Pancreas (tissue), 10 donors: ENCODE data around the gene WDR49. TPM values are rescaled to one million over a fixed set of nuclear protein-coding genes. Genes with fewer than 3 reads are reported as not detected.

Experiments used
- ATAC-seq, 4 donors: fragments of 200-7000 bp; cut with Tn5 transposase; one replicate each; pipeline versions ENCODE4 v1.8.0 to v1.9.1; 2020; ENCODE audit warnings: mild to moderate bottlenecking in 4 of 4, moderate library complexity in 4 of 4
- DNase-seq, 6 donors: peaks; one replicate each; pipeline ENCODE4 v3.0.0-alpha.2; 2020
- FAIRE-seq: peaks from 2 replicates; lab custom pipeline; 2012; peaks lifted over from hg19 to GRCh38; lab: Jason Lieb, UNC
- H3K27ac ChIP-seq, 4 donors: fragments of 200-600 bp; sonication (generic); 1 replicate in 3 of 4; 2 replicates in 1 of 4; pipeline versions ENCODE4 v1.5.0 to v1.8.0; 2020
- H3K27me3 ChIP-seq, 4 donors: fragments of 200-600 bp; one replicate each; pipeline ENCODE4 v1.8.0; 2021
- H3K36me3 ChIP-seq, 3 donors: fragments of 200-600 bp; sonication (generic) in 1 of 3; one replicate each; pipeline versions ENCODE4 v1.5.0 to v1.8.0; 2020 to 2021
- H3K4me1 ChIP-seq, 3 donors: fragments of 200-600 bp; one replicate each; pipeline ENCODE4 v1.8.0; 2021
- H3K4me3 ChIP-seq, 4 donors: fragments of 200-600 bp; sonication (generic) in 2 of 4; one replicate each; pipeline versions ENCODE4 v1.5.0 to v1.8.0; 2020 to 2021
- H3K9me3 ChIP-seq, 4 donors: fragments of 200-600 bp; one replicate each; pipeline ENCODE4 v1.8.0; 2021
- CTCF ChIP-seq, 4 donors: fragments of 200-600 bp; sonication (generic) in 3 of 4; IDR thresholded peaks; one replicate each; pipeline versions ENCODE4 v1.5.0 to v1.8.0; 2021; ENCODE audit warnings: antibody characterized with exemption in 4 of 4
- WGBS, 2 donors: extraction: QIAGEN DNeasy Blood & Tissue Kit; methylation state at CpG; one replicate each; pipeline ENCODE4 v1.1.7; 2013; 5-methylcytosine and 5-hydroxymethylcytosine counted together
- intact Hi-C, 3 donors: fragments of 100-400 bp; cut with DNase I; formaldehyde crosslinking; loops; one replicate each; pipeline versions ENCODE4 v1.11.1 to v1.14.2; 2022
- polyA plus RNA-seq, 2 donors: library from polyadenylated mRNA; stranded (reverse); fragments of 200-250 nt; gene quantifications; one replicate each; pipeline ENCODE4 v1.2.3, GENCODE V29; 2013
- total RNA-seq, 6 donors: library from RNA; stranded (reverse); fragmentation: NEBNext Ultra II Directional in 4 of 6; extraction: Animal tissue kit (Norgen Biotek cat#: 25700) in 4 of 6; gene quantifications; one replicate each; pipeline versions ENCODE4 v1.2.1 to v1.2.4, GENCODE V29; 2021 to 2023
- donor health status: healthy with polysubstance abuse.
- donor health status: DM: no; HTN: no; CAD: no; lungs with moderate emphysema.
- donor health status: DM: no; HTN: no; CAD: no.
- donor health status: control.
- donor health status: control.
- donor health status: Bipolar disorder and iron deficiency.
- donor health status: DM: yes; HTN: yes; CAD: no.
- donor health status: DM: no; HTN: no; CAD: no.
- donor health status: DM: no; HTN: no; CAD: no.
- donor health status: DM: yes; HTN: yes; CAD: no.

The WDR49 gene
- total and polyA plus RNA-seq, 8 donors = 0.02 to 0.79 (median 0.44) TPM

- FAIRE-seq (no peak), ATAC-seq (peak; percentile 64 to 92 (median 70)), DNase-seq (no peak)
- H3K9me3 ChIP-seq = no peaks in the 10 kb centered on the region
- WGBS, 2 donors = 47 to 52% methylated on average over 2 of the region's 2 CpGs
- H3K36me3 ChIP-seq = no peaks in the 10 kb centered on the region
- no peak overlapping the region for H3K4me3 ChIP-seq
- H3K4me1 ChIP-seq = peaks cover 0 to 7% (median 0%) of the 10 kb centered on the region in 3 donors
- no peaks in the 10 kb centered on the region for H3K27me3 ChIP-seq
- TF ChIP-seq CTCF (IDR thresholded peaks at IDR 0.05) = no peak
- H3K27ac ChIP-seq = peak overlapping the region in 2 of 4 donors; percentile 48 to 50
- intact Hi-C loops = no loop called here
Observed at GRCh38 chr3:167437428-167438139, 216.2 kb downstream of the WDR49 start.

Other genes starting within 250 kb of the WDR49 start
- 100 to 1,000 TPM; 213 to 444 (median 375) TPM for gene SERPINI2, start 179.9 kb downstream of the WDR49 start, total RNA-seq
- 100 to 1,000 TPM; 143 to 242 TPM for gene SERPINI2, start 179.9 kb downstream of the WDR49 start, polyA plus RNA-seq
- gene PDCD10, start 81.0 kb upstream of the WDR49 start, total RNA-seq = 10 to 100 TPM; 10.8 to 24.5 (median 15.6) TPM
- 10 to 100 TPM; 11.0 to 21.3 TPM for gene PDCD10, start 81.0 kb upstream of the WDR49 start, polyA plus RNA-seq
- 10 to 100 TPM; 12.1 to 23.7 (median 20.1) TPM for gene SERPINI1, start 81.8 kb upstream of the WDR49 start, total RNA-seq
- 10 to 100 TPM; 19.8 to 23.2 TPM for gene SERPINI1, start 81.8 kb upstream of the WDR49 start, polyA plus RNA-seq